HepG2 (cell line): ENCODE data around the gene CHD2.

Experiments
- THAP11 ChIP-seq: IDR thresholded peaks from 2 replicates; pipeline ENCODE4 v1.6.1; 2016; ENCODE audit warnings: missing biosample characterization, missing genetic modification reagents
- ZMYM4 ChIP-seq: sonication (generic); formaldehyde crosslinking; IDR thresholded peaks from 2 replicates; pipeline ENCODE4 v1.8.1; 2023; ENCODE audit warnings: mild to moderate bottlenecking, missing genetic modification reagents
- TF ChIP-seq, protein P1 (sequence below): sonication (generic); formaldehyde crosslinking; IDR thresholded peaks from 2 replicates; pipeline ENCODE4 v1.5.0; 2020; ENCODE audit warnings: mild to moderate bottlenecking, missing genetic modification reagents, moderate library complexity

- TF ChIP-seq THAP11 (CRISPR knock-in tag) (no peak), ZMYM4 (CRISPR knock-in tag) (no peak)
- TF ChIP-seq, protein P1, sequence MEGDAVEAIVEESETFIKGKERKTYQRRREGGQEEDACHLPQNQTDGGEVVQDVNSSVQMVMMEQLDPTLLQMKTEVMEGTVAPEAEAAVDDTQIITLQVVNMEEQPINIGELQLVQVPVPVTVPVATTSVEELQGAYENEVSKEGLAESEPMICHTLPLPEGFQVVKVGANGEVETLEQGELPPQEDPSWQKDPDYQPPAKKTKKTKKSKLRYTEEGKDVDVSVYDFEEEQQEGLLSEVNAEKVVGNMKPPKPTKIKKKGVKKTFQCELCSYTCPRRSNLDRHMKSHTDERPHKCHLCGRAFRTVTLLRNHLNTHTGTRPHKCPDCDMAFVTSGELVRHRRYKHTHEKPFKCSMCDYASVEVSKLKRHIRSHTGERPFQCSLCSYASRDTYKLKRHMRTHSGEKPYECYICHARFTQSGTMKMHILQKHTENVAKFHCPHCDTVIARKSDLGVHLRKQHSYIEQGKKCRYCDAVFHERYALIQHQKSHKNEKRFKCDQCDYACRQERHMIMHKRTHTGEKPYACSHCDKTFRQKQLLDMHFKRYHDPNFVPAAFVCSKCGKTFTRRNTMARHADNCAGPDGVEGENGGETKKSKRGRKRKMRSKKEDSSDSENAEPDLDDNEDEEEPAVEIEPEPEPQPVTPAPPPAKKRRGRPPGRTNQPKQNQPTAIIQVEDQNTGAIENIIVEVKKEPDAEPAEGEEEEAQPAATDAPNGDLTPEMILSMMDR, result no peak
Observed at GRCh38 chr15:92898988-92899582, 1.0 kb upstream of the CHD2 start.
